ENCODE data around the gene OSBPL5.

- TF ChIP-seq CTCF (IDR thresholded peaks at IDR 0.05) = no peak
- TF ChIP-seq POLR2AphosphoS5 (IDR thresholded peaks at IDR 0.05) = no peak
Observed at GRCh38 chr11:3077189-3077836, 87.8 kb downstream of the OSBPL5 start.
